Measurements from ENCODE around the gene RAD51B. TPM values are rescaled to one million over a fixed set of nuclear protein-coding genes. Genes with fewer than 3 reads are reported as not detected.

RAD51B gene
- total RNA-seq, 1 experiment from 2014 or later, result 8.5 TPM

GRCh38 chr14:68395604-68396003, 576.0 kb downstream of the RAD51B start:
- ChIA-PET POLR2A (no interaction called here), CTCF (no interaction called here)
- no peaks in the 10 kb centered on the region; the same call in 1 of the 2 replicates for H3K4me1 ChIP-seq (ENCODE audit: control insufficient read depth, insufficient read depth, low read length)
- H3K27ac ChIP-seq (ENCODE audit: low read length), result no peak overlapping the region
- in situ Hi-C loops (cut with HindIII; ENCODE audit: low pct_unique_long_range_greater_than_20kb, low sequenced_read_pairs) (no loop called here), intact Hi-C loops (cut with micrococcal nuclease; ENCODE audit: unreplicated experiment) (no loop called here)
- no peak for DNase-seq (ENCODE audit: low read depth, low spot score)
- no TSS peak for BruUV-seq (replicated peaks)
- no peak overlapping the region for H3K4me3 ChIP-seq (ENCODE audit: low read depth in 2 of 2, low read length in 2 of 2)
- H3K27me3 ChIP-seq (ENCODE audit: control insufficient read depth, insufficient read depth, low read length), result no peaks in the 10 kb centered on the region
- TF ChIP-seq POLR2AphosphoS5 (IDR thresholded peaks at IDR 0.05; ENCODE audit: low read depth, low read length) (no peak), SIN3A (IDR thresholded peaks at IDR 0.05; ENCODE audit: borderline replicate concordance, insufficient read depth, low read depth, low read length) (no peak), TCF7L2 (IDR thresholded peaks at IDR 0.05; ENCODE audit: low read depth, low read length) (no peak), CTCF (IDR thresholded peaks at IDR 0.05) (no peak), REST (IDR thresholded peaks at IDR 0.05; ENCODE audit: insufficient read depth in 1 of 2, low read depth in 2 of 2, low read length in 1 of 2) (no peak)
- H3K36me3 ChIP-seq (ENCODE audit: control insufficient read depth, insufficient read depth, low read length), result no peaks in the 10 kb centered on the region
- ATAC-seq, result no peak
- no peaks in the 10 kb centered on the region for H3K9me3 ChIP-seq (ENCODE audit: control insufficient read depth, insufficient read depth, low read depth, low read length)

- in situ Hi-C loops (cut with HindIII; ENCODE audit: low pct_unique_long_range_greater_than_20kb, low sequenced_read_pairs), result no loop called here
- H3K4me1 ChIP-seq (ENCODE audit: control insufficient read depth, insufficient read depth, low read length), result no peaks in the 10 kb centered on the region; the same call in 1 of the 2 replicates
- no TSS peak for BruUV-seq (replicated peaks)
- no peak overlapping the region for H3K4me3 ChIP-seq (ENCODE audit: low read depth in 2 of 2, low read length in 2 of 2)
- H3K36me3 ChIP-seq (ENCODE audit: control insufficient read depth, insufficient read depth, low read length), result no peaks in the 10 kb centered on the region
- no peak for DNase-seq (ENCODE audit: low read depth, low spot score)
- CTCF ChIA-PET, result no interaction called here
- no peaks in the 10 kb centered on the region for H3K27me3 ChIP-seq (ENCODE audit: control insufficient read depth, insufficient read depth, low read length)
- intact Hi-C loops (cut with micrococcal nuclease; ENCODE audit: unreplicated experiment), result no loop called here
- no peaks in the 10 kb centered on the region for H3K9me3 ChIP-seq (ENCODE audit: control insufficient read depth, insufficient read depth, low read depth, low read length)
- ATAC-seq, result no peak
- POLR2A ChIA-PET, result no interaction called here
- no peak for TF ChIP-seq REST (IDR thresholded peaks at IDR 0.05; ENCODE audit: insufficient read depth in 1 of 2, low read depth in 2 of 2, low read length in 1 of 2)
- TF ChIP-seq POLR2AphosphoS5 (IDR thresholded peaks at IDR 0.05; ENCODE audit: low read depth, low read length), result no peak
- no peak for TF ChIP-seq TCF7L2 (IDR thresholded peaks at IDR 0.05; ENCODE audit: low read depth, low read length)
- no peak for TF ChIP-seq SIN3A (IDR thresholded peaks at IDR 0.05; ENCODE audit: borderline replicate concordance, insufficient read depth, low read depth, low read length)
- no peak for TF ChIP-seq CTCF (IDR thresholded peaks at IDR 0.05)
- H3K27ac ChIP-seq (ENCODE audit: low read length), result no peak overlapping the region
These were observed 576.9 kb downstream of the RAD51B start for GRCh38 chr14:68396461-68396860.
